Medulla oblongata (tissue), 1 donor: Measurements from ENCODE around the gene LSM14B.
A peak's percentile ranks its signal among the peaks of the same experiment; 100 is the strongest.
"Not testable (repeated sequence)": the region's sequence is repeated elsewhere in the genome, so short reads cannot be mapped to it uniquely, and the experiment has no call there.

Experiments used
- DNase-seq: peaks from one replicate; pipeline ENCODE4 v3.0.0-alpha.2; 2015; ENCODE audit errors: extremely low spot score

Gene LSM14B

DNA sequence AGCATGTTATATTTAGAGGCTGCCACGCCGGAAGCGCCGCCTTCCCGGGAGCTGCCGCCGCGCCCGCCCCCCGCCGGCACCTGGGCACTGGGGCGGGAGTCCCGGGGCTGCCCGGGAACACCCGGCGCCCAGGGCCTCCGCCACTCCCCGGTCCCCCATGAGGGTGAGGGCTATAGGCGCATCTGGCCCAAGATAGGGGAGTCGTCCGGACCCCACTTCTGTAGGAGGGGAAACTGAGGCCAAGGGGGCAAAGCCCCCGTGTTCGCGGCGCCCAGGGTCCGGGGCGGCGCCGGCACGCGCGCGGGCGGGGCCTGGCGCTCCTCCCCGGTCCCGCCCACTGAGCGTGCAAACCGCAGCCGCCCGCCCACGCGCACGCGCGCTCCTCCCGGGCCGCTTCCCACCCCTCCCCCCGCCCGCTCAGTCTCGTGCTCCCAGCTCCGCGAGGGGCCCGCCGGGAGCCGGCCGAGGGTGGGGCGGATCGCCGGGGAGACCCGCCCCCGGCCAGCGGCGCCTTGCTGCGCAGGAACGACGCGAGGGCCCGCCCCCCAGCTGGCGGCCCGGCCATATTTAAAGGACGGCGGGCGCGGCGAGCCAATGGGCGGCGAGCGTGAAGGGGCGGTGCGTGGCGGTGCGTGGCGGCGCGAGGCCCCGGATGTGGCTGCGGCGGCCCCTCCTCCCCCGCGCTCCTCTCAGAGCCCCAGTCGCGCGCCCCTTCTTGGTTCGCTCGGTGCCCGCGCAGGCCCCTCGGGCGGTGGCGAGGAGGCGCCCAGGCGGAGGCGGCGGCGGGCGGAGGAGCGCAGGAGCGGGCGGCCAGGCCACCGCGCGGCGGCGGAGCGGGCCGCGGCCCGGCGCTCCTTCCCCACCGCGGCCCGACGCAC is at the start of gene LSM14B:
Gene LSM14B (plus strand): TSS at position 700 of the 878 bp plus-strand sequence. CDS start 192 bp downstream, outside the sequence.
- DNase-seq = peak; percentile 96

DNA sequence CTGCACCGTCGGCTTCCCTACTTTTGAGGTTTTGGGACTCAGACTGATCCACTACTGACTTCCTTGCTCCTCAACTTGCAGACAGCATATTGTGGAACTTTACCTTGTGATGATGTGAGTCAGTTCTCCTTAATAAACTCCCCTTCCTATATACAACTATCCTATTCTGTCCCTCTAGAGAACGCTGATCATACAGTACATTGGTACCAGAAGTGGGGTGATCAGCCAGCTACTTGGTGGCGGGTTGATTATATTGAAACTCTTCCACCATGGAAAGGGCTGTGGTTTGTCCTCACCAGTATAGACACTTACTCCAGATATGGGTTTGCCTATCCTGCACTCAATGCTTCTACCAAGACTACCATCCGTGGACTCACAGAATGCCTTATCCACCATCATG is 49.0 kb upstream of the LSM14B start:
- no peak for DNase-seq

DNA sequence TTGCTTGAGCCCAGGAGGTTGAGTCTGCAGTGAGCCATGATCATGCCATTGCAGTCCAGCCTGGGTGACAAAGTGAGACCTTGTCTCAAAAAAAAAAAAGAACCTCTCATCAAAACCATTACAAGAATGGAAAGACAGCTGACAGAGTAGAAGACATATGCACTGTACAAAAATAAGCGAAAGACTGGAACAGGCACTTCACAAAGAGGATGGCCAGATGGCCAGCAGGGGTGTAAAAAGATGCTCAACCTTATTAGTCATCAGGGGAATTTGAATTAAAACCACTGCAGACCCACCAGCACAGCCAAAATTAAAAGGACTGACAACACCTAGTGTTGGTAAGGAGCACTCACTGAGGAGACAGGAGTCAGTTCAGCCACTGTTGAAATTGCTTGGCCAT is 43.1 kb upstream of the LSM14B start:
- no peak for DNase-seq

DNA sequence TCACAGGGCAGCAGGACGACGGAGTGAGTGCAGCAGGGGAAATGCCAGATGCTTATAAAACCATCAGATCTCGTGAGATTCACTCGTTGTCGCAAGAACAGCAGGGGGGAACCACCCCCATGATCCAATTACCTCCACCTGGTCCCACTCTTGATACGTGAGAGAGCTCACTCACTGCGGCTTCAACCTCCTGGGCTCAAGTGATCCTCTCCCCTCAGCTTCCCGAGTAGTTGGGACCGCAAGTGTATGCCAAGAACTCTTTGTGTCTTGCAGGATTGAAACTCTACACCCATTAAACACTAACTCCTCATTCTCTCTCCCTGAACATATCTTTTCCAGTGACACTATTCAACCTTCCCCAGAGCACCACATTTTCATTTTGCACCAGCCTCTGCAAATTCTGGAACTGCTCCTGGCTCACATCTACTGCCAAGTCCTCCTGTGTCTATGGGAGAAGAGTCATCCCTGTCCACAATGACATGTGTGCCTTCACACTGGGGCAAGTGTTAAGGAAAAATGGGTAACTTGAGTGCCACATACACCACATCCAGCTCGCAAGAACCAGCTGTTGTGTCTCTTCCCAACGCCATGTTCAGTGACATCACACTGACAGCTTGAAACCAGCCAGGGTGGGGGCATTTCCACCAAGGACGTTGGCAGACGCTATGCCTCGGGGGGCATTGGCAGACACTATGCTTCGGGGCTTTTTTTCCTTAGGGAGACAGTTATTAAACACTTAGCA is 41.9 kb upstream of the LSM14B start:
- no peak for DNase-seq

DNA sequence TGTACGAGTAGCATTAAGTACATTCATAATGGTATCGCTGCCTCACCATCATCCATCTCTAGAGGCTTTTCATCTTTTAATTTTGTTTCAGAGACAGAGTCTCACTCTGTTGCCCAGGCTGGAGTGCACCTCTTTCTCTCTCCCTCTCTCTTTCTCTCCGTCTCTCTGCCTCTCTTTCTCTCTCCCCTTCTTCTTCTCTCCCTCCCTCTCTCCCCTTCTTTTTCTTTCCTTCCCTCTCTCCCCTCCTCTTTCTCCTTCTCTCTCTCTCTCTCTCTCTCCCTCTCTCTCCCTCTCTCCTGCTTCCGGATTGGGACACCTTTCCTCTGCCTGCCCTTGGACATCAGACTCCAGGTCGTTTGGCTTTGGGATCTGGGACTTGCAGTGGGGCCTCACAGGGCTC is 39.0 kb upstream of the LSM14B start:
- no peak for DNase-seq

DNA sequence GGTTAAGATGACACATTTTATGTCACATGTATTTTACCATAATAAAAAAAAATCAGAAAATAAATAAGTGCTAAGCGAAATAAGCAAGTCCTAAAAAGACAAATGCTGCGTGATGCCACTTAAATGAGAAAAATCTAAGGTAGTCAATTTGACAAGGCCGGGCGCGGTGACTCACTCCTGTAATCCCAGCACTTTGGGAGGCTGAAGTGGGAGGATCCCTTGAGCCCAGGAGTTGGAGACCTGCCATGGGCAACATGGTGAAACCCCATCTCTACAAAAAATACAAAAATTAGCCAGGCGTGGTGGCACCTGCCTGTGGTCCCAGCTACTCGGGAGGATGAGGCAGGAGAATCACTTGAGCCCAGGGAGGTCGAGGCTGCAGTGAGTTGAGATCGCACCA is 38.1 kb upstream of the LSM14B start:
- not testable (repeated sequence) for DNase-seq

DNA sequence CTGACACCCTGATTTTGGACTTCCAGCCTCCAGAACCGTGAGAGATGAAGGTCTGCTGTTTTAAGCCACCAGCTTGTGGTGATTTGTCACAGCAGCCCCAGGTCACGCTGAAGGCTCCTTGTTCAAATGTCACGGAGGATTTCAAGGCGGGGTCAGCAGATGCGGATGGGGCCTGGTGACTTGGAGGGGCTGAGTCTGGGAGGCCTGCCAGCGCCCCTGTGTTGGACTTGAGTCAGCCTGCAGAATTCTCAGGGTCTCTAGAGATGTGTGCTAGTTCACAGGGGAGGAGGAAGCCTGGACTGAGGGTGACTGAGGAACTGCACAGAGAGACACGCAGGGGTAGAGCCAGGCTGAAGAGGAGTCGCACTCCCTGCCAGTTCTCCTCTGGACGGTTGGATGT is 37.1 kb upstream of the LSM14B start:
- DNase-seq = no peak

DNA sequence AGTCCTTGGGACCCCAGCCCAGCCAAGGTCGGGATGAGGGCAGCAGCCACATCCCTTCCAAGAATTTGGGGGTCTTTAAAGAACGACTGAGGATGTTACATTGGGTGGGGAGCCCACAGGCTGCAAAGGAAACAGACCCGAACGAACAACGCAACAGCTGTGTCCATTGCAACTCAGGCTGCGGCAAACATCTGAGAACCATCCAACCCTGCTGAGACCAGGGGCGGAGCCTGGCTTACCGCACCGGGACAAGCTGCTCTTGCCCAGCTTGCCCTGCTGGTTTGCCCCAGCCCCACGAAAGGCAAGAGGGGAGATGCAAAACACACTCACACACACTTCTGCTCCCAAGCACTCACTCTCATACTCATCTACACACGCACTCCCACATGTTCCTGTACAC is 35.0 kb upstream of the LSM14B start:
- no peak for DNase-seq

DNA sequence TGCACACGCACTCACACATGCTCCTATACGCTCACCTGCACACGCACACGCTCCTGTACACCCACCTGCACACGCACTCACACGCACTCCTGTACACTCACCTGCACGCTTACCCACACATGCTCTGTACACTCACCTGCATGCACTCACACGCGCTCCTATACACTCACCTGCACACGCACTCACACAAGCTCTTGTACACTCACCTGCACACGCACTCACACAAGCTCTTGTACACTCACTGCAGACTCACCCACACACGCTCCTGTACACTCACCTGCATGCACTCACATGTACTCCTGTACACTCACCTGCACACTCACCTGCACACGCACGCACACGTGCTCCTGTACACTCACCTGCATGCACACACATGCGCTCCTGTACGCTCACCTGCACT is 34.6 kb upstream of the LSM14B start:
- DNase-seq = no peak

DNA sequence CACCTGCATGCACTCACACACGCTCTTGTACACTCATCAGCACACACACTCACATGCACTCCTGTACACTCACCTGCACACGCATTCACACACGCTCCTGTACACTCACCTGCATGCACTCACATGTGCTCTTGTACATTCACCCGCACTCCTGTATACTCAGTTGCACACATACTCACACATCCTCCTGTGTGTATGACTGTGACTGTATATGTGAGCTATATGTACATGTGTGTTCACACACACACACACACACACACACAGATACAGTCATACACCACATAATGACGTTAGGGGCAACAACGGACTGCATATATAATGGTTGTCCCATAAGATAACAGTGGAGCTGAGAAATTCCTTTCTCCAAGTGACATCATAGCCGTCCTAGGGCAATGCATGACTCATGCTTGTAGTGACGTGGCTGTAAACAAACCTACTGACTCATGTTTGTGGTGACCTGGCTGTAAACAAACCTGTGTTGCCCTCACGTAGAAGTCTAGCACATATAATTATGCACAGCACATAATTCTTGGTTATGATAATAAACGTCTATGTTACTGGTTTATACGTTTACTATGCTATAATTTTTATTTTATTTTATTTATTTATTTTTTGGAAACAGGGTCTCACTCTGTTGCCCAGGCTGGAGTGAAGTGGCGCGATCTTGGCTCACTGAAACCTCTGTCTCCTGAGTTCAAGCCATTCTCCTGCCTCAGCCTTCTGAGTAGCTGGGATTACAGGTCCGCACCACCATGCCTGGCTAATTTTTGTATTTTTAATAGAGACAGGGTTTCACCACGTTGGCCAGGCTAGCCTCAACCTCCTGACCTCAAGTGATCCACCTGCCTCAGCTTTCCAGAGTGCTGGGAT is 33.8 kb upstream of the LSM14B start:
- no peak for DNase-seq

DNA sequence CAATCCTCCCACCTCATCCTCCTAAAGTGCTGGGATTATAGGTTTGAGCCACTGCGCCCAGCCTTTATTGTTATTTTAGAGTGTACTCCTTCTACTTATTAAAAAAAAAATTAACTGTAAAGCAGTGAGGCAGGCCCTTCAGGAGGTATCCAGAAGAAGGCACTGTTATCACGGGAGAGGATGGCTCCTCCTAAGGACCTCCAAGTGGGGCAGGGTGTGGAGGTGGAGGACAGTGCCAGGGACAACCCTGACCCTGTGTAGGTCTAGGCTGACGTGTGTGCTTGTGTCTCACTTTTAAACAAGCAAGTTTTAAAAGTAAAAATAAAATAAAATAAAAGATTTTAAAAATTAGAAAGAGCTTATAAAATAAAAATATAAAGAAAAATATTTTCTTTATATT is 32.9 kb upstream of the LSM14B start:
- no peak for DNase-seq

DNA sequence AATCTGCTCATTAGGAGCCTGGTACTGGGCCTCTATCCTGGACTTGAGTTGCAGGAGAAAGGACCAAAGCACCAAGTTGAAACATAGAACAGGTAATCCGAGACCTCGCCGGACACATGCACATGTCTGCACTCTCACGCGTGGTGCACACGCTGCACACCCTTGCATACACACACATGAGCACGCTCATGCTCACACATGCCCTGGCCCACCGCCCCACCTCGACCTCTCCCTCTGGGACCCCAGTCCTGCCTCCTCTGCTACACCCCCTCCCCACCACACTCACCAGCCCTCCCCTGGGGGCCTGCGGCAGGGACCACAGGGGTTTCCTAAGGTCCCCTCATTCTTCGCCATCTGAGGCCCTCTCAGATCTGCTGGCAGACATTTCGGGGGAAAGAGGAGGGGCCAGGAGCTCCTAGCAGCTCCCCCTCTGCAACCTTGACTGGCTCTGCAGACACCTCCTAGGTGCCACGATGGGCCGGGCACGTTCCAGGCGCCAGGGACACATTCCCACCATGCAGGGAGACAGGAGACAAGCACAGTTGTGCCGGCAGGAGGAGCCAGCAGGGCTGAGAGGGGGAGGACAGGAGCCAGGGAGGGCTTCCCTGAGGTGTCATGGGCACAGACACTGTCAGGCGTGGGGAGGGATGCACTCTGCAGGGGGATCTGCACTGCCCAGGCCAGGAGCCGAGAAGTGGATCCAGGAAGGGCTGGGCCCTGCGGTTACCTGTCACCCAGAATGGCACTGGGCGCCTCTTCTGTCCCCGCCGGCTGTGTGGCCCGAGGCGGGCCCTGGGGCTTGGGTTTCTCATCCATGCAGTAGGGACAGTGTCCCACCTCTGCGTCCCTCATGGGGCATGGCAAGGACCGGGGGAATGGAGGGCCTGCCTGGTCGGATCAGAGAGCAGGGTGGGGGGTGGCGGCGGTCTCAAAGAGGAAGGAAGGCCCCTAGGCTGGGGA is 25.6 kb upstream of the LSM14B start:
- no peak for DNase-seq

DNA sequence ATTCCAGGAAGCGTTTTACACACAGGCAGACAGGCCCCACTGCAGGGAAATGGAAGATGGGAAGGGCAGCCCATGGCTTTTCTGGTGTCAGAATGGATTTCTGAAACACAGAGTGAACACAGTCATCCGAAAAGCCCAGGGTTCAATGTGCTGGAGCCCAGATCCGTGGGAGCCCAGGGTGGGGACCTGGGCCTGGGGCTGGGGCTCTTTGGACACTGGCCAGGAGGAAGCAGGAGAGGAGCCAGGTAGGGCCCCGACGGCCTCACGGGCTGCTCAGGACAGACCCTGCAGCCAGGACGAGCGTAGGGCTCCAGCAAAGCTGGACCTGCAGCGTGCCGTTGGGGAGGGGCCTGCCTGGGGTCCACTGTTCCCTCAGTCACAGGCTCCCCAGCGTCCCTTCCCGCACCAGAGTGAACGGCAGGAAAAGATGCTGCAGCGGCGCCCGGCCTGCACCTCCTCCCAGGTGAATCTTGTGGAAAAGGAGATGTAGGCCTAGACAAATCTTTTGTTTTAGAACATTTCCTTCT is 24.3 kb upstream of the LSM14B start:
- DNase-seq = no peak

DNA sequence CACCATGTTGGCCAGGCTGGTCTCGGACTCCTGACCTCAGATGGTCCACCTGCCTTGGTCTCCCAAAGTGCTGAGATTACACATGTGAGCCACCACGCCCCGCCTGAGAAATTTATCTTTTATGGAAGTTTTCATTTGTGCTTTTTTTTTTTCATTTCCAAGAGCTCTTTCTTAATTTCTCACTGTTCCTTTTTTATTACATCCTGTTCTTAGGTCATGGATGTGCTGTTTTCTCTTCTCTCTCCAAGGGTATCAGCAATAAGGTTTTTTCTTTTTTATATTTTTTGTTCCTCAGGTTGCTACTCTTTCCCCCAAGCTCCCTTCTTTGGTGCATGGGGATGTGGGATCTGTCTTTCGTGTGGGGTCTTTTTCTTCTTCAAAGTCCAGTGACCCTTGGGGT is 21.2 kb upstream of the LSM14B start:
- no peak for DNase-seq

DNA sequence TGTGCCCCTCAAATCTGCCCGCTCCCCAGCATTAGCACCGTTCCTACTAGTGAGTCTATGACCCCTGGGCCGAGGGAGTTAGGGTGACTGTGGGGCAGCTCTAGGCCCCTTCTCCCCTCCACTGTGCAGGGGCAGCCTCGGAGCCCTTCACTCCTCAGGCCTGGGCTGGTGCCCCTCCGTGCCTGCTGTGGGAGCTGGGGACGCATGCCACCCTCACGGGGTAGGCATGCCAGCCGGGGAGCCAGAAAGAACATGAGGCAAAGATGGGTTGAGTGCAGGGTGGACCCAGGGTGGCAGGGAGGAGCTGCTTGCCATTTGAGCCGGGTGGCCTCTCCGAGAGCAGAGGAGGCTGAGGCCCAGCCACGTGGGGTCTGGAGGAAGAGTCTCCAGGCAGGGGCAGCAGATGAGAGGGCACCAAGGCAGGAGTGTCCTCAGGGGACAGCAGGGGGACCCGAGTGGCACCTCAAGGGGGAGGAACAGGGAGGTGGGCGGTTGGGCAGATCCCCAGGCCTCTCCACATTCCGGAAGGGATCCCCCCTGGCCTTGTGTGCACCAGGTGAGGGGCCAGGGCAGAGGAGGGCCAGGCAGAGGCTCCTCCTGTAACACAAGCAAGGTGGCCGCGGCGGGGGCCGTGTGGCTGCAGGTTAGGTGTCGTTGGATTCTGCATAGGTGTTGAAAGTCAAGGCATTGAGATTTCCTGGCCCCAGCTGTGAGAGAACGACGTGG is 18.6 kb upstream of the LSM14B start:
- DNase-seq = no peak

DNA sequence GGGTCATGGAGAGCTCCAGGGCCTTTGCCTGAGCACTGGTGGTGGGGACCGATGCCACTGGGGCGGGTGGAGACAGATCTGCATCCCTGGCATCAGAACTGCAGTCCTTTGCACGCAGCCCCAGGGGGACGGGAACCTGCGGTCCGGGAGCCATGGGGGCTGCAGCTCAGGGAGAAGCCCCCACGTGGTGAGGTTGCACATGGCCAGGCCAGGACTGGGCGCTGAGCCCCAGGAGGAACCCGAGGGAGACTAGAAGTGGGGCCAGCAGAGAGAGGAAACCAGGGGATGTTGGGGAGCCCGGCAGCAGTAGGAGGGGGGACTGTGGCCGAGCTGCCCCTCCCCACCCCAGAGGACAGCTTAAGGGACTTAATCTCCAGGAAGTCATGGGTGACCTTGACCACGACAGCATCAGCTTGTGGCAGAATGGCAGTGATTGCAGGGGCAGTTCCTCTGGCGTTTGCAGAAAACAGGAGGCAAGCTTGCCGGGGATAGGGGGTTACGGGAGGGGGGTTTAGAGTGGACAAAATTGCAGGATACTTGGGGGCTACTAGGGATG is 18.0 kb upstream of the LSM14B start:
- DNase-seq = no peak

DNA sequence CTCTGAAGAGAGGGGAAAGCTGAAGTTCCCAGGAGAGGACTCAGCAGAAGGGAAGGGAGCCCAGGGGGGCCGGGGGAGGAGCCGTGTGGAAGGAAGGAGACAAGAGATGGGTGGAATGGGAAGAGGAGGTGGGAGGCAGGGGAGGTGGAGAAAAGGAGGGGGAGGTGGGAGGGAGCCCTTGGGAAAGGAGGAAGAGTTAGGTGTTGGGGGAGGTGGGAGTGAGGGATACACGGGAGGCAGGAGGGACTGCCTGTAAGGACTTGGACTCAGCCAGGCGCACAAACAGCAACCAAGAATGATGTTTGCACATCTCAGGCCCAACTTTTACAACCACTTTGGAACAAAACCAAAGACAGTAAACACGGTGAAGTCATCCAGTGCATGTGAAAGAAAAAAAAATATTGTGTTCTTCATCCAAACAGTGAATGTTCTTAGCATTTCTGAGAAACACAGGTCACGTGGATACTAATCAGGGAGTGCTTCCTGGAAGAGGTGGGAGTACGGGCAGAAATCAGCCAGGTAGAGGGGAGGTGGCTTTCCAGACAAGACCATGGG is 17.4 kb upstream of the LSM14B start:
- DNase-seq = no peak

DNA sequence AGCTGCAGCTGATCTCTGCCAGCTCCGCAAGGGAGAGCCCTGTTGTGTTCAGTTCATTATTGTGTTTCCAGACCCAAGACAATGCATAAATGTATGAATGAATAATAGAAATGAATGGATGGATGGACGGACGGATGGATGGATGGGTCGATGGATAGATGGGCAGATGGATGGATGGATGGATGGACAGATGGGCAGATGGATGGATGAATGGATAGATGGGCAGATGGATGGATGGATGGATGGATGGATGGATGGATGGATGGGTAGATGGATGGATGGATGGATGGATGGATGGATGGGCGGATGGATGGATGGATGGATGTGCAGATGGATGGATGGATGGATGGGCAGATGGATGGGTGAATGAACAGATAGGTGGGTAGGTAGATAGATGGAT is 16.7 kb upstream of the LSM14B start:
- no peak for DNase-seq

DNA sequence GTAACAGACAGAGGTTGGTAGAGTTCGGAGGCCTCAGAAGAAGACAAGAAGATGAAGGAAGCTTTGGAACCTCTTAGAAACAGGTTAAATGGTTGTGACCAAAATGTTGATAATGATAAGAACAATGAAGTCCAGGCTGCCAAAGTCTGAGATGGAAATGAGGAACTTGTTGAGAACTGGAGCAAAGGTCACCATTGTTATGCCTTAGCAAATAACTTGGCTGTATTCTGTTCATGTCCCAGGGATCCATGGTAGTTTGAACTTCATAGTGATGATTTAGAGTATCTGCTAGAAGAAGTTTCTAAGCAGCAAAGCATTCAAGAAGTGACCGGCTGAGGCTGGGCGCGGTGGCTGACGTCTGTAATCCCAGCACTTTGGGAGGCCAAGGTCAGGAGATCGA is 11.1 kb upstream of the LSM14B start:
- DNase-seq = no peak
